Activated naive CD4-positive, alpha-beta T cell treated with anti-CD3 and anti-CD28 coated beads, Interleukin-2, amount 10 ng/mL, durations not matched to agents 7 days and 5 days (primary cell): ENCODE results near the gene KCNJ6.
"Not testable (repeated sequence)": the region's sequence is repeated elsewhere in the genome, so short reads cannot be mapped to it uniquely, and the experiment has no call there.

Experiments
- CTCF ChIA-PET: fragments of 350-600 bp; sonication (Branson Sonifier 250); formaldehyde crosslinking; loops from one replicate; lab custom pipeline; 2021; ENCODE audit warnings: antibody characterized with exemption; lab: Charles Lee
- DNase-seq: peaks from one replicate; pipeline ENCODE4 v3.0.0-alpha.2; 2020
- H3K27ac Mint-ChIP-seq: one replicate; pipeline ENCODE4 v1.8.0; 2021; ENCODE audit warnings: mild to moderate bottlenecking, moderate library complexity, mixed read lengths
- H3K27me3 Mint-ChIP-seq: one replicate; pipeline ENCODE4 v1.8.0; 2021; ENCODE audit warnings: mild to moderate bottlenecking, mixed read lengths
- H3K36me3 Mint-ChIP-seq: one replicate; pipeline ENCODE4 v1.8.0; 2021; ENCODE audit warnings: mixed read lengths
- H3K4me1 Mint-ChIP-seq: one replicate; pipeline ENCODE4 v1.8.0; 2021; ENCODE audit warnings: mixed read lengths
- H3K4me3 Mint-ChIP-seq: one replicate; pipeline ENCODE4 v1.8.0; 2021; ENCODE audit warnings: mild to moderate bottlenecking, moderate library complexity, mixed read lengths
- H3K9me3 Mint-ChIP-seq: one replicate; pipeline ENCODE4 v1.8.0; 2021; ENCODE audit warnings: mixed read lengths

The KCNJ6 gene

GRCh38 chr21:37605006-37605405 lies 311.3 kb downstream of the KCNJ6 start:
- CTCF ChIA-PET = no interaction called here
- Mint-ChIP-seq H3K9me3 (no peaks in the 10 kb centered on the region), H3K4me1 (no peaks in the 10 kb centered on the region), H3K36me3 (no peaks in the 10 kb centered on the region), H3K27ac (no peak overlapping the region), H3K4me3 (no peak overlapping the region), H3K27me3 (peaks cover 18% of the 10 kb centered on the region)
- no peak for DNase-seq

DNA sequence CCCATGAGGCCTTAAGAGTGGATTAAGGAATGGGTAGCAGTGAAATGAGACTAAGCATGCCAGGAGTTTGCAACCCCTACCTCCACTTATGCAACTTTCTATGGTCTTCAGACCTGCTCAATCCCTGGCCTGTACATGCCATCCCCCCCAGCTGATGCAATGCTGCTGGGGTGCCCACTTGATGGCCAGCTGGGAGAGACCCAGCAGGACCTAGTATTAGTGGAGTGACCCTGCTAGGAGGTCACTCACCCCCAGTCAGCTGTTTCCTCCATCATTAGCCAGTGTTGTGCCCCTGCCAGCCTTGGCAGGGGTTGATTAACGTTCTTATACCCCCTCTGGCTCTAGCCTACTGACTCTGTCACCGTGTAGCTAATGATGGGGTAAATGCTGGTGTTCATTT lies 313.1 kb downstream of the KCNJ6 start:
- CTCF ChIA-PET = no interaction called here
- H3K27me3 Mint-ChIP-seq = peaks cover 13% of the 10 kb centered on the region

GRCh38 chr21:37601915-37602314 lies 314.3 kb downstream of the KCNJ6 start:
- Mint-ChIP-seq H3K27ac (no peak overlapping the region), H3K36me3 (no peaks in the 10 kb centered on the region)

More for the DNA sequence above, 313.1 kb downstream of the KCNJ6 start:
- H3K9me3 Mint-ChIP-seq = no peaks in the 10 kb centered on the region
- no peaks in the 10 kb centered on the region for H3K36me3 Mint-ChIP-seq
- H3K4me3 Mint-ChIP-seq = no peak overlapping the region
- no peak overlapping the region for H3K27ac Mint-ChIP-seq
- DNase-seq = no peak
- no peaks in the 10 kb centered on the region for H3K4me1 Mint-ChIP-seq

DNA sequence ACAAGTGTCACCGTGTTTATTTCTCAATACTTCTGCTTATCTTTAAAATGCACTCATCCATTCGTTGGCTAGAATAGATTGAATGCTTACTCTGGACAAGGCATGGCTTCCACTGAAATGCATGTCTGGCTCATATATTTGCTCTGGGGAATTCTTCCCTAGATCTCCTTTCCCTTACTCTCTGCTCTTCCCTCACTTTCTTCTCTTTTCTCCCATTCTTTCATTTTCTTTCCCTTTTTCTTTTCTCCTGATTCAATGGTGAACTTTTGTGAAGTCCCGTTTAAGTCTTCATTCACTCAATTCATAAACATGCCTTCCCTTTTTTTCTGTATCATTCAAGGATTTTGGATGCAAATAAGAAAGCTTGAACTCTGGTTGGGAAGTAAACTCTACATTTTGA lies 315.2 kb downstream of the KCNJ6 start:
- no peaks in the 10 kb centered on the region for H3K36me3 Mint-ChIP-seq
- no peak overlapping the region for H3K27ac Mint-ChIP-seq
- CTCF ChIA-PET = no interaction called here
- DNase-seq = no peak
- peaks cover 5% of the 10 kb centered on the region for H3K27me3 Mint-ChIP-seq
- no peaks in the 10 kb centered on the region for H3K9me3 Mint-ChIP-seq
- H3K4me3 Mint-ChIP-seq = no peak overlapping the region
- no peaks in the 10 kb centered on the region for H3K4me1 Mint-ChIP-seq

More at GRCh38 chr21:37601915-37602314, 314.3 kb downstream of the KCNJ6 start:
- CTCF ChIA-PET = no interaction called here
- peaks cover 11% of the 10 kb centered on the region for H3K27me3 Mint-ChIP-seq
- H3K4me3 Mint-ChIP-seq = no peak overlapping the region
- H3K9me3 Mint-ChIP-seq = no peaks in the 10 kb centered on the region
- no peak for DNase-seq
- no peaks in the 10 kb centered on the region for H3K4me1 Mint-ChIP-seq

DNA sequence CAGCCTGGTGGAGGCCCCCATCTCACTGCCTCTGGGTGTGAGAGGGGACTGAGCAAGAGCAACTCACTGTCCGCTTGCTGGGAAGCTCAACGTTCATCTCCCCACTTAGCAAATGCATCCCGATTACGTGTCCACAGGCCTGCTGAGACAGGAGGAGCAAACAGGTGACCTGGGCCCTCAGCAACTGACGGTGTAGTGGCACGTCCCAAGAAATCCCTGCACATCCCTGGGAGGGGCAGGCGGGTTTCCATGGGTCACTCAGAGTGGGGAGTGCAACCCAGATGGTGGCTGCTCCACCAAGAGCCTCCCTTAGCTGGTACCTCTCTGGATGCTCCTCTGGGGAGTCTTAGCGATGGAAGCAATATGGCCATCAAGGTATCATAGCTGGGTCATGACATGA lies 320.3 kb downstream of the KCNJ6 start:
- no peaks in the 10 kb centered on the region for H3K36me3 Mint-ChIP-seq
- peaks cover 7% of the 10 kb centered on the region for H3K27me3 Mint-ChIP-seq
- H3K4me1 Mint-ChIP-seq = no peaks in the 10 kb centered on the region
- H3K4me3 Mint-ChIP-seq = no peak overlapping the region
- CTCF ChIA-PET = no interaction called here
- DNase-seq = no peak
- no peaks in the 10 kb centered on the region for H3K9me3 Mint-ChIP-seq
- H3K27ac Mint-ChIP-seq = no peak overlapping the region

DNA sequence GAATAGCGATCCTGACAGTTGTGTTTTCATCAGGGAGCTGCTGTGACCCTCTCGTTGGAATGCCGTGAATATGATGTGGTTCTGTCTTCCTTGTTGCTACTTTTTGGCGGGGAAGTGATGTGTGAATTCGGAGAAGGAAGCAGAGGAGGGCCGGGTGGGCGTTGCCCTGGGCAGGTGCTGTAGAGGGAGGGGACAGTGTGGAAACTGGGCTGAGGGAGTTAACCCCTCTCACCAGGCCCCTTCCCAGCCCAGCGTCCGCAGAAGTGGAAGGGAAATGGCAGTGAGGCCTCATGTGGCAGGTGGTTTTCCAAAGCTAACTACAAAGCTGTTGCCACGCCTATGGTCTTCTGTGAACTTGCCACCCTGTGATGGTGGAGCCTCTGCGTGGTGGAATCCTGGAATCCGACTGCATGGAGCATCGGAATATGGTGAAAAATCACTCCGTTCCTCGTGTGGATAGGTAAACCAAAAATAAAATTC lies 321.7 kb downstream of the KCNJ6 start:
- H3K9me3 Mint-ChIP-seq = no peaks in the 10 kb centered on the region
- no peak for DNase-seq
- no peak overlapping the region for H3K27ac Mint-ChIP-seq
- H3K4me1 Mint-ChIP-seq = no peaks in the 10 kb centered on the region
- H3K36me3 Mint-ChIP-seq = no peaks in the 10 kb centered on the region
- peaks cover 4% of the 10 kb centered on the region for H3K27me3 Mint-ChIP-seq
- CTCF ChIA-PET = no interaction called here
- no peak overlapping the region for H3K4me3 Mint-ChIP-seq

DNA sequence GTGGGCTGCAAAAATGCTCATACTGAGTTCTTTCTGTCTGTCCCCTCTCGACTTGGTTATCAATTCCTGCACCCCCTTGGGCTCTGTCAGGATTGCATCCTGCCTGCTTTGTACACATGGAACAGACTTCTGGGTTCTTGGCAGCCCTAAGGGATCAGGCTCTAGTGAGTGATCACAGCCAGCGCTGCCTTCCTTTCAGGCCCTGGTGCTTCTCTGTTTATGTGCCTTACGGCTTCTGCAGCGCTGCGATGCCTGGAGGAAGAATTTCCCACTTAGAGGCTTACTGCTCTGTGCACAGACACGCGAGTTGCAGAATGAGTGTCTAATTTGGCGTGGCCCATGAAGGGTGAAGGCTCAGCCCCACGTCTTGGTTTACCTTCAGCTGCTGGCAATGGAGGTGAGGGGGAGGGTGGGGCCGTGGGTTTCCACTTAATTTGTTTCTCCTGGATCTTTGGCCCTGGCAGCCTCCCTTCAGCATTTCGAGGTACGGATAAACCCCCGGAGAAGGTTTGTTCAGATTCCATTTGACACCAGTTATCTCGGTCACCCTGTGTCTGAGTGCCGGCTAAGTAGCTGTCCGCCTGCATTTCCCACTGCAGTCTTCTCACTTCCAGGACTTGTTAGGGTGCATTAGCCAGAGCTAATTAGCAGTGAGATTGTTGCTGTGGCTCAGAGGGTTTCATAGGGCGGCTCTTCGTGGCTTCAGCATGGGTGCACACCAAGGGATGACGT lies 322.4 kb downstream of the KCNJ6 start:
- Mint-ChIP-seq H3K4me3 (no peak overlapping the region), H3K4me1 (no peaks in the 10 kb centered on the region), H3K9me3 (no peaks in the 10 kb centered on the region), H3K27ac (no peak overlapping the region), H3K27me3 (peaks cover 4% of the 10 kb centered on the region), H3K36me3 (no peaks in the 10 kb centered on the region)
- CTCF ChIA-PET = no interaction called here
- DNase-seq = no peak

- no peaks in the 10 kb centered on the region for H3K9me3 Mint-ChIP-seq
- H3K27me3 Mint-ChIP-seq = peaks cover 4% of the 10 kb centered on the region
- H3K36me3 Mint-ChIP-seq = no peaks in the 10 kb centered on the region
- no peak for DNase-seq
- CTCF ChIA-PET = no interaction called here
- H3K27ac Mint-ChIP-seq = no peak overlapping the region
- H3K4me1 Mint-ChIP-seq = no peaks in the 10 kb centered on the region
- H3K4me3 Mint-ChIP-seq = no peak overlapping the region
Measured at GRCh38 chr21:37593015-37593414, 323.2 kb downstream of the KCNJ6 start.

GRCh38 chr21:37592496-37592895 lies 323.8 kb downstream of the KCNJ6 start:
- Mint-ChIP-seq H3K27ac (no peak overlapping the region), H3K36me3 (no peaks in the 10 kb centered on the region), H3K4me1 (no peaks in the 10 kb centered on the region), H3K4me3 (no peak overlapping the region), H3K27me3 (peaks cover 4% of the 10 kb centered on the region), H3K9me3 (no peaks in the 10 kb centered on the region)
- no peak for DNase-seq
- CTCF ChIA-PET = no interaction called here

DNA sequence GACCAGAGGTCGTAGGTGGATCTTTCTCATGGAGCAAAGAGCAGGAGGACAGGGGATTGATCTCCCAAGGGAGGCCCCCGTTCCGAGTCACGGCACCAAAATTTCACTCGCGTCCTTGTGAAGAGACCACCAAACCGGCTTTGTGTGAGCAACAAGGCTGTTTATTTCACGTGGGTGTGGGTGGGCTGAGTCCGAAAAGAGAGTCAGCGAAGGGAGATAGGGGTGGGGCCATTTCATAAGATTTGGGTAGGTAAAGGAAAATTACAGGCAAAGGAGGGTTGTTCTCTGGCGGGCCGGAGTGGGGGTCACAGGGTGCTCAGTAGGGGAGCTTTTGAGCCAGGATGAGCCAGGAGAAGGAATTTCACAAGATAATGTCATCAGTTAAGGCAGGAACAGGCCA lies 324.3 kb downstream of the KCNJ6 start:
- H3K27ac Mint-ChIP-seq, CTCF ChIA-PET, H3K4me1 Mint-ChIP-seq, H3K9me3 Mint-ChIP-seq, H3K4me3 Mint-ChIP-seq, H3K27me3 Mint-ChIP-seq, H3K36me3 Mint-ChIP-seq, DNase-seq: not testable (repeated sequence)

DNA sequence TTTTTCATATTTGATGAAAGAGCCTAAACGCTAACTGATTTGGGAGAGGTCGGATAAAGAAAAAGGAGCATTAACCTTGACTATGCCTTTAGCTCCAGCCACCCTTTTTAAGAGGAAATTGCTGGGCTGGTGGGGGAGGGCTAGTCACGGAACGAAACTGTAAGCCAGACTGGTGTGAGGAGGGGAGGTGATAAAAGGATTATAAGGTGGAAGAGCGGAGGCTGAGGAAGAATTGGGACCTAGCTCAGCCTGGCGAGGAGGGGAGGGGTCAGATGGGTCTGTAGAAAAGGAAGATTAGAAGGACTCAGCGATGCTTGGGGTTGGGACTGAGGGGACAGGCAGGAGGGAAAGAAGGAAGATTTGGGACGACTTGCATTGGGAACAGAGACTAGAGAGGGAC lies 325.4 kb downstream of the KCNJ6 start:
- not testable (repeated sequence) for H3K27me3 Mint-ChIP-seq, H3K4me3 Mint-ChIP-seq, H3K4me1 Mint-ChIP-seq

GRCh38 chr21:37588644-37589043 lies 327.6 kb downstream of the KCNJ6 start:
- DNase-seq, H3K27me3 Mint-ChIP-seq, H3K4me1 Mint-ChIP-seq, H3K36me3 Mint-ChIP-seq, H3K4me3 Mint-ChIP-seq, CTCF ChIA-PET, H3K9me3 Mint-ChIP-seq, H3K27ac Mint-ChIP-seq: not testable (repeated sequence)

More for the DNA sequence above, 325.4 kb downstream of the KCNJ6 start:
- H3K27ac Mint-ChIP-seq, DNase-seq, H3K36me3 Mint-ChIP-seq, CTCF ChIA-PET, H3K9me3 Mint-ChIP-seq: not testable (repeated sequence)

DNA sequence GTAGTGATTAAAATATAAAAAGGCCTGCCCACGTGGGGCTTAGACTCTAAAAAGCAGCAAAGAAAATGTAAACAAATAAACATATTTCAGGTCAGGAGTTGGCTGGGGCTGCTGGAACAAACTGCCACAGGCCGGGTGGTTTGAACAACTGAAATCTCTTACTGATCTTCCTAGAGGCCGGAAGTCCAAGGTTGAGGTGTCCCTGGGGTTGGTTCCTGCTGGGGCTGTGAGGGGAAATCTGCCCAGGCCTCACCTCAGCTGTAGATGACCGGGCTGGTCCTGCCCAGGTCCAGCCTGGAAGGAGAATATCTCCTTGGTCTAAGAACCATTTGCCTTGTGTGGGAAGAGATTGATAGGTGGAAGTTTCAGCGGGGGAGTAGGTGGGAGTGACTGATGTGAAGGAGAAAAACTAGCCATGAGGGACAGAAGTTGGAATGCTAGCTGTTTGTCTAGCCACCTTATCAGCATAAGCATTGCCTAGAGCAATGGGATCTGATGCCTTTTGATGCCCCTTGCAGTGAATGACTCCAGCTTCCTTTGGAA lies 328.6 kb downstream of the KCNJ6 start:
- Mint-ChIP-seq H3K4me3 (no peak overlapping the region), H3K4me1 (no peaks in the 10 kb centered on the region), H3K27me3 (peaks cover 1% of the 10 kb centered on the region), H3K27ac (no peak overlapping the region), H3K9me3 (no peaks in the 10 kb centered on the region), H3K36me3 (no peaks in the 10 kb centered on the region)
- CTCF ChIA-PET = no interaction called here
- no peak for DNase-seq

DNA sequence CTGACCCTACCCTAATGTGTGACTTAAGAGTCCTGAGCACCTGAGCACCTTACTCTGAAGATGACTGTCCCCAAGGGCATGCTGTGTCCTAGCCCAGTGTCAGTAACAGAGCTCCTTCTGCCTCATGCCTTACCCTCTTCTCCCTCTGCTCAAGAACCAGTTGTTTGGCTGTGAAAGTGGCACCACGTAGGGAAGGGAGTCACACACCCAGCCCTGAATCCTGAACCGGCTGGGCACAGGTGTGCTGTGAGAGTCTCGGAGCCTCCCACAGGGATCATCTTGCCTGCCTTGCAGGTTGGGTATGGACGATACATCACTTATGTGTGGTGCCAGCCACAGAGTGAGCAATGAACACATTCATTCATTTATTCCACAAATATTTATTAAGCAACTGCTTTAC lies 329.1 kb downstream of the KCNJ6 start:
- no peaks in the 10 kb centered on the region for H3K9me3 Mint-ChIP-seq
- H3K36me3 Mint-ChIP-seq = no peaks in the 10 kb centered on the region
- CTCF ChIA-PET = no interaction called here

DNA sequence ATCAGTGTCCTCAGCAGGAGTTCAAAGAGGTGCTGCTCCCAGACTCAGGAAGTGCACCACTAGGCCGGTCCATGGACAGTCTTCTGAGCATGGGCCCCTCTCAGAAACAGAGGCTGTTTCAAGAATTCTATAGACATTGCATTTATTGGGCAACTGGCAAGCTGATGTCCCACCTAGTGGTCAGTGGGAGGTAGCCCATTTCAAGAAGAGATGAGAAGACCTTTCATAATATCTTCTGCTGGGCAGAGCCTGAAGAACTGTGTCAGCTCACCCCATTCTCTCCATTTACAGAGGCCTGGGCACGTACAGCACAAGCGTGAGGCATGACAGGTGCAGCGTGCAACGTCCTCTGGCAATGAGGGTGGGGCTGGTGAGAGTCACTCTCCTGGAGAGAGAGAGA lies 333.7 kb downstream of the KCNJ6 start:
- Mint-ChIP-seq H3K36me3 (peaks cover 2% of the 10 kb centered on the region), H3K27me3 (peaks cover 20% of the 10 kb centered on the region), H3K9me3 (peaks cover 13% of the 10 kb centered on the region), H3K4me1 (no peaks in the 10 kb centered on the region), H3K27ac (no peak overlapping the region), H3K4me3 (no peak overlapping the region)
- DNase-seq = no peak
- CTCF ChIA-PET = interaction anchor here (1.0 kb wide), 1 partner anchor 323 kb away, joined by 3 read pairs; no protein-coding TSS in a partner anchor

More for the DNA sequence above, 329.1 kb downstream of the KCNJ6 start:
- H3K4me1 Mint-ChIP-seq = no peaks in the 10 kb centered on the region
- no peak overlapping the region for H3K27ac Mint-ChIP-seq
- no peak overlapping the region for H3K4me3 Mint-ChIP-seq
- peaks cover 6% of the 10 kb centered on the region for H3K27me3 Mint-ChIP-seq
- DNase-seq = no peak
